ENCODE data around the gene RADIL. TPM values are rescaled to one million over a fixed set of nuclear protein-coding genes. Genes with fewer than 3 reads are reported as not detected.

RADIL gene
- total and polyA plus RNA-seq, 2 of the 13 experiments (the other 11 are each of a cell fraction or from before 2014, with no cell fraction given) = 0.05 to 0.09 TPM

DNA sequence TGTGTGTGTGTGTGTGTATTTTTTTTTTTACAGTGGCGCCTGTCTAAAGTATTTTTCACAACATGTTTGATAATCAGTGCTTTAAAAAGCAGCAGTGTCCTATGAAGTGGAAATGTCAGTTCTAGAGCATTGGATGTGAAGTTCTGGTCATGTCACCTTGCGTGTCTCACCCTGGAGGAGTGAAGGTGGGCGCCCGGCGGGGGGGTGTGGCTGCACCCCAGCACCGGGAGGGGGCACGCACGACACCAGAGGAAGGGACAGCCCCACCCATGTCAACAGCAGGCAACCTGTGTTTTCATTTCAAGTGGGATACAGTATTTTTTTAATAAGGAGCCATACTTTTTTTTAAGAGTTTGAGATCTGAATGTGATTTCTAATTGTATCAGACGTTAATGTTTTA is 112.6 kb downstream of the RADIL start (continued):
- TF ChIP-seq, protein P1, sequence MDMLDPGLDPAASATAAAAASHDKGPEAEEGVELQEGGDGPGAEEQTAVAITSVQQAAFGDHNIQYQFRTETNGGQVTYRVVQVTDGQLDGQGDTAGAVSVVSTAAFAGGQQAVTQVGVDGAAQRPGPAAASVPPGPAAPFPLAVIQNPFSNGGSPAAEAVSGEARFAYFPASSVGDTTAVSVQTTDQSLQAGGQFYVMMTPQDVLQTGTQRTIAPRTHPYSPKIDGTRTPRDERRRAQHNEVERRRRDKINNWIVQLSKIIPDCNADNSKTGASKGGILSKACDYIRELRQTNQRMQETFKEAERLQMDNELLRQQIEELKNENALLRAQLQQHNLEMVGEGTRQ (IDR thresholded peaks at IDR 0.05; ENCODE audit: low read depth, low read length) = no peak
- TF ChIP-seq, protein P1 (CRISPR knock-in tag; IDR thresholded peaks at IDR 0.05; ENCODE audit: borderline replicate concordance) = no peak
- TF ChIP-seq ZNF644 (CRISPR knock-in tag; IDR thresholded peaks at IDR 0.05; ENCODE audit: low read depth) = no peak
- TF ChIP-seq ZNF44 (CRISPR knock-in tag; IDR thresholded peaks at IDR 0.05) = no peak
- TF ChIP-seq ZFP36L1 (CRISPR knock-in tag; IDR thresholded peaks at IDR 0.05) = no peak
- TF ChIP-seq, protein P2, sequence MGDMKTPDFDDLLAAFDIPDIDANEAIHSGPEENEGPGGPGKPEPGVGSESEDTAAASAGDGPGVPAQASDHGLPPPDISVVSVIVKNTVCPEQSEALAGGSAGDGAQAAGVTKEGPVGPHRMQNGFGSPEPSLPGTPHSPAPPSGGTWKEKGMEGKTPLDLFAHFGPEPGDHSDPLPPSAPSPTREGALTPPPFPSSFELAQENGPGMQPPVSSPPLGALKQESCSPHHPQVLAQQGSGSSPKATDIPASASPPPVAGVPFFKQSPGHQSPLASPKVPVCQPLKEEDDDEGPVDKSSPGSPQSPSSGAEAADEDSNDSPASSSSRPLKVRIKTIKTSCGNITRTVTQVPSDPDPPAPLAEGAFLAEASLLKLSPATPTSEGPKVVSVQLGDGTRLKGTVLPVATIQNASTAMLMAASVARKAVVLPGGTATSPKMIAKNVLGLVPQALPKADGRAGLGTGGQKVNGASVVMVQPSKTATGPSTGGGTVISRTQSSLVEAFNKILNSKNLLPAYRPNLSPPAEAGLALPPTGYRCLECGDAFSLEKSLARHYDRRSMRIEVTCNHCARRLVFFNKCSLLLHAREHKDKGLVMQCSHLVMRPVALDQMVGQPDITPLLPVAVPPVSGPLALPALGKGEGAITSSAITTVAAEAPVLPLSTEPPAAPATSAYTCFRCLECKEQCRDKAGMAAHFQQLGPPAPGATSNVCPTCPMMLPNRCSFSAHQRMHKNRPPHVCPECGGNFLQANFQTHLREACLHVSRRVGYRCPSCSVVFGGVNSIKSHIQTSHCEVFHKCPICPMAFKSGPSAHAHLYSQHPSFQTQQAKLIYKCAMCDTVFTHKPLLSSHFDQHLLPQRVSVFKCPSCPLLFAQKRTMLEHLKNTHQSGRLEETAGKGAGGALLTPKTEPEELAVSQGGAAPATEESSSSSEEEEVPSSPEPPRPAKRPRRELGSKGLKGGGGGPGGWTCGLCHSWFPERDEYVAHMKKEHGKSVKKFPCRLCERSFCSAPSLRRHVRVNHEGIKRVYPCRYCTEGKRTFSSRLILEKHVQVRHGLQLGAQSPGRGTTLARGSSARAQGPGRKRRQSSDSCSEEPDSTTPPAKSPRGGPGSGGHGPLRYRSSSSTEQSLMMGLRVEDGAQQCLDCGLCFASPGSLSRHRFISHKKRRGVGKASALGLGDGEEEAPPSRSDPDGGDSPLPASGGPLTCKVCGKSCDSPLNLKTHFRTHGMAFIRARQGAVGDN (CRISPR knock-in tag; IDR thresholded peaks at IDR 0.05) = no peak

DNA sequence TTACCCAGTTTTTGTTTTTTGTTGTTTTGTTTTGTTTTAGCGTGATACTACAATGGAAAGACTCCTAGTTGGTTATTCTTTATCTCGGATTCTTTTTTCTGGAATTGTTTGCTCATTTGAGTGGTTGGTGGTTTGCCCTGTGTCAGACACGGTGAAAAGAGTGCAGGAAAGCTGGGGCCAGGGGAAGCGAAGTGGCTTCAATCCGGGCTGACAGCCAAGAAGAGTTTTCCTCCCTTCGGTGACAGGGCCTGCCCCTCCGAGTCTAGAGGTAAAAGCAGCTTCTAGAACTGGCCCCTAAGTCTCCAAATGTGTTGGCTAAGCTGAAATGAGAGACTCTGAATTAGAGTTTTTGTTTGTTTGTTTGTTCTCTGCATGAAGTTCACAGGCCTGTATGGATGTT is 113.8 kb downstream of the RADIL start:
- intact Hi-C loops (cut with micrococcal nuclease; ENCODE audit: unreplicated experiment) (no loop called here), in situ Hi-C loops (cut with HindIII; ENCODE audit: extremely low pct_ligation_motif_present, low pct_unique_long_range_greater_than_20kb) (loop anchor here (25.0 kb wide), 1 partner anchor 157 kb away; no protein-coding TSS in a partner anchor)
- Histone ChIP-seq H3K9ac (ENCODE audit: insufficient read depth, low read depth, low read length) (no peak overlapping the region), H3K27ac (ENCODE audit: extremely low read length, insufficient read depth, low read length) (no peak overlapping the region), H3K9me3 (ENCODE audit: low read length) (no peaks in the 10 kb centered on the region), H3K79me2 (ENCODE audit: insufficient read depth, low read length) (peaks cover 5% of the 10 kb centered on the region), H3K4me3 (replicated peaks in 1 of 3; ENCODE audit: insufficient read depth in 1 of 3, low read depth in 2 of 3, low read length in 3 of 3) (no peak overlapping the region), H2AFZ (ENCODE audit: low read length) (no peak overlapping the region), H3K4me2 (ENCODE audit: low read depth, low read length) (no peak overlapping the region), H3K36me3 (replicated peaks in 1 of 2; ENCODE audit: control insufficient read depth in 1 of 2, insufficient read depth in 2 of 2, low read length in 2 of 2) (no peaks in the 10 kb centered on the region; a peak in 1 of 5 replicates), H3K27me3 (ENCODE audit: control insufficient read depth in 1 of 2, insufficient read depth in 2 of 2, low read length in 2 of 2) (no peaks in the 10 kb centered on the region; a peak in 1 of 5 replicates), H3K4me1 (ENCODE audit: insufficient read depth, low read length) (peaks cover 17% of the 10 kb centered on the region), H4K20me1 (ENCODE audit: insufficient read depth, low read length) (no peaks in the 10 kb centered on the region)
- no peak for FAIRE-seq
- CTCF ChIA-PET (ENCODE audit: low intra/inter-chr PET ratio, low total read pairs) = no interaction called here
- no TSS peak for BruUV-seq (replicated peaks)
- DNase-seq (ENCODE audit: low spot score) = no peak
- 89% methylated on average over 7 of the region's 7 CpGs for WGBS (ENCODE audit: low lambda C conversion rate)
- ATAC-seq = no peak
- POLR2A ChIA-PET = no interaction called here
- TF ChIP-seq ZNF441 (CRISPR knock-in tag; IDR thresholded peaks at IDR 0.05; ENCODE audit: borderline replicate concordance) (no peak), ISX (CRISPR knock-in tag; conservative IDR thresholded peaks at IDR 0.05) (no peak), STAG1 (CRISPR knock-in tag; IDR thresholded peaks at IDR 0.05) (no peak), ZNF878 (CRISPR knock-in tag; IDR thresholded peaks at IDR 0.05) (no peak), ZNF577 (CRISPR knock-in tag; IDR thresholded peaks at IDR 0.05; ENCODE audit: borderline replicate concordance, low read depth) (no peak), RFX1 (IDR thresholded peaks at IDR 0.05) (no peak), HNRNPUL1 (IDR thresholded peaks at IDR 0.05; ENCODE audit: low read depth, low read length) (no peak), ZNF776 (CRISPR knock-in tag; IDR thresholded peaks at IDR 0.05) (no peak), HOXA9 (CRISPR knock-in tag; IDR thresholded peaks at IDR 0.05; ENCODE audit: borderline replicate concordance) (no peak), ZEB1 (IDR thresholded peaks at IDR 0.05; ENCODE audit: insufficient replicate concordance, low read depth) (no peak)
- TF ChIP-seq, protein P3, sequence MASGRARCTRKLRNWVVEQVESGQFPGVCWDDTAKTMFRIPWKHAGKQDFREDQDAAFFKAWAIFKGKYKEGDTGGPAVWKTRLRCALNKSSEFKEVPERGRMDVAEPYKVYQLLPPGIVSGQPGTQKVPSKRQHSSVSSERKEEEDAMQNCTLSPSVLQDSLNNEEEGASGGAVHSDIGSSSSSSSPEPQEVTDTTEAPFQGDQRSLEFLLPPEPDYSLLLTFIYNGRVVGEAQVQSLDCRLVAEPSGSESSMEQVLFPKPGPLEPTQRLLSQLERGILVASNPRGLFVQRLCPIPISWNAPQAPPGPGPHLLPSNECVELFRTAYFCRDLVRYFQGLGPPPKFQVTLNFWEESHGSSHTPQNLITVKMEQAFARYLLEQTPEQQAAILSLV (CRISPR knock-in tag; IDR thresholded peaks at IDR 0.05; ENCODE audit: borderline replicate concordance) = no peak
